ENCODE results near the gene TSPAN3.

Gene TSPAN3

DNA sequence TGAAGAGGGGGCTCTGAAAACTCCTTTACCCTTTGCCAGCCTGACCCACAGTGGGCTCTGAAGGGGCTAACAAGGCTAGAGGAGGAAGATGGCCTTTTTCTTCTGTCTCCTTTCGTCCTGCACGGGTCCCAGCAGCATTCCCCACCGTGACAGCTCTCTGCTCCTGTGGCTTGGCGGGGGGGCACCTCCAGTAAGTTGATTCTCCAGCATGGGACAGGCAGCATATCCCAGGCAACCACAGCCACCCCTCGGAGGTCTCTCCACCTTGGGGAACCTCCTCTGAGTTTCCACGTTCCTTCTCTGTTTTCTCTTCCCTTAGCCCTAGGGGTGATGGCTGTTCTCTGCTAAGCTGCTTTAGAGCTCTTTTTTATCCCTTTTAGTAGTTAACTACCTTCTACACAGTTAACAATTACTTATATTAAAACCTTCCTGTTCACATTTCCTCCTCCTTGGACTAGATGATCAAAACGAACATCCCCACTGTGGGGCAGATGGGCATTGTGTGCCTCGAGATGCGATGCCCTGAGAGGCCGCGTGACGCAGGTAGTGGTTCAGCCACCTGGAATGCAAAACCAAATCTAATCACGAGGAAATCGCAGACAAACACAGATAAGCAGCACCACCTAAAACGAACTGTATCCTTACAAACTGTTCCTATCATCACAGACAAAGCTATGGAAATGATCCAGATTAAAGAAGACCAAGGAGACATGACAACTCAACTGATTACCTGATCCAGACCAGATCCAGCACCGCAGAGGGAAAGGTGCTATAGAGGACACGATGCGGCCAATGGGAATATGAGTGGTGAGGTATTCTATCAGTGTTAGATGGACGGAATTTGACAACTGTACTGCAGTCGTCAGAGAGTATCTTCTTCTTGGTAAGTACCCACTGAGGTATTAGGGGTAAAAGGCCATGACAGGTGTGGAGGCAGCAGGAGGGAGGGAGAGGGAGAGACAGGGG is 27.7 kb downstream of the TSPAN3 start:
- Histone ChIP-seq H3K27ac (ENCODE audit: low read depth, low read length) (no peak overlapping the region), H3K36me3 (ENCODE audit: control insufficient read depth, insufficient read depth, low read length) (peaks cover 17% of the 10 kb centered on the region), H3K4me1 (ENCODE audit: control insufficient read depth, insufficient read depth, low read length) (no peaks in the 10 kb centered on the region), H3K9ac (ENCODE audit: low read length) (no peak overlapping the region), H3K27me3 (ENCODE audit: control insufficient read depth, insufficient read depth, low read length) (no peaks in the 10 kb centered on the region), H3K4me3 (ENCODE audit: low read length) (no peak overlapping the region)

DNA sequence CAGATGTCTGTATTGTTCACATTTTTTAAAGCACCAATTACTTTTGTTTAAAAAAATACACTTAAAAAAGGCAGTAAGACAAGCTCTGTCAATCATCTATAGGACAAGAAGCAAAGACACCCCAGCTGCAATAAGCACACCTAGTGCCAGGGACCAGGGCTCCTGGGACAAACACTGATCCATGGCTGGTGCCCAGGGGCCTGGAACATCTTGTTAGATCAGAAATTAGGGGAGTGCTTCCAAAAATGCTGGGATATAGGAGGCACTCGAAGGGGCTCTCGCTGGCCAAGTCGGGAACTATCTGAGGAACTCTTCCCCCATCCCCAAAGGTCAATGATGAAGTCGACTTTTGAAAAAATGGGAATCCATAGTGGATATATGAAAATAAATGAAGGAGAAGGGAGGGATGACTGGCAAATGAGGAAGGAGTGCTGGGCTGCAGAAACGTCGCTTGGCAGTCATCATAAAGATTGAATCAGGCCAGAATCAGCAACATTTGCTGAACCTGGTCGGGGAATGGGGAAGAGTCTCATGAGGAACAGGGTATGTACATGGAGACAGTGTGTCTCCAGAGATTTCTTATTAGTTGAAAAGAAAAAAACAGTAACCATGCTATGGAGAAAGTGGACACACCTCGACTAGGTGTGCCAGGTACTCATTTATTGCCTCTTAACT is 28.5 kb downstream of the TSPAN3 start:
- no peak overlapping the region for H3K27ac ChIP-seq (ENCODE audit: low read depth, low read length)
- H3K4me1 ChIP-seq (ENCODE audit: control insufficient read depth, insufficient read depth, low read length), result no peaks in the 10 kb centered on the region
- H3K4me3 ChIP-seq (ENCODE audit: low read length), result no peak overlapping the region
- no peak overlapping the region for H3K9ac ChIP-seq (ENCODE audit: low read length)
- H3K36me3 ChIP-seq (ENCODE audit: control insufficient read depth, insufficient read depth, low read length), result peaks cover 17% of the 10 kb centered on the region
- no peaks in the 10 kb centered on the region for H3K27me3 ChIP-seq (ENCODE audit: control insufficient read depth, insufficient read depth, low read length)

DNA sequence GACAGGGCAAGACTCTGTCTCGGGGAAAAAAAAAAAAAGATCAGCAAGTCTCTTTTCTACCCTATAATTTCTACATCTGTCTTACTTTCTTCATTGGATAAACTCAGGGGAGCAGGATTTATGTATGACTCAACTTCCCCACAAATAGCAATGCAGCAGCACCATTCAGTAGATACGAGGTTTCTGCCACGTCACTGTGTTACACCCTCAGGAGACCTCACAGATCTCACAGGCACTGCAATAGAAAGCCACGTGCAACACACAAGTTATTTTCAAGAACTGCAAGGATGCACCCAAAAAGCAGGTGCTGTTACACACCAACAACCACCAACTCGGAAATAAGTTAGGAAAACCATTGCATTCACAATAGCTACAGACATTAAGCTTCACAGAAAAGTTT is 30.2 kb downstream of the TSPAN3 start:
- Histone ChIP-seq H3K36me3 (ENCODE audit: control insufficient read depth, insufficient read depth, low read length) (peaks cover 12% of the 10 kb centered on the region), H3K27me3 (ENCODE audit: control insufficient read depth, insufficient read depth, low read length) (no peaks in the 10 kb centered on the region), H3K27ac (ENCODE audit: low read depth, low read length) (no peak overlapping the region), H3K4me3 (ENCODE audit: low read length) (no peak overlapping the region), H3K9ac (ENCODE audit: low read length) (no peak overlapping the region), H3K4me1 (ENCODE audit: control insufficient read depth, insufficient read depth, low read length) (no peaks in the 10 kb centered on the region)

DNA sequence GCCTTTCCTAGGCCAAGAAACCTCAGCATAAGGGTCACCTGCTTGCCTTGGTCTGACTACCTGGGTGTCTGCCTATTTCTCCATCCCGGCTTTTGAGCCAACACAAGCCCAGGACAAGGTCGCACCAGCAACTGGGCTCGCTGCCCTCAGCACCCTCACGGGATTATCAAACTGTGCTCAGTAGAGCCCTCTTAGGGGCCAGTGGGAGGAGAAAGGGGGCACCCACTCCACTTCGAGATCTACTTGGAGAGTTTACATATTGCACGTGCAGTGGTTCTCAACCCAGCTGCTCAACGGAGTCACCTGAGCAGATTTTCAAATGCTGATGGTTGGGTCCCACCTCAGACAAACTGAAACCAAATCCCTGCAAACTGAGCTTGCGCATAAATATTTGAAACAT is 31.1 kb downstream of the TSPAN3 start:
- H3K27ac ChIP-seq (ENCODE audit: low read depth, low read length), result no peak overlapping the region
- no peak overlapping the region for H3K9ac ChIP-seq (ENCODE audit: low read length)
- H3K36me3 ChIP-seq (ENCODE audit: control insufficient read depth, insufficient read depth, low read length), result peaks cover 6% of the 10 kb centered on the region
- no peaks in the 10 kb centered on the region for H3K27me3 ChIP-seq (ENCODE audit: control insufficient read depth, insufficient read depth, low read length)
- H3K4me1 ChIP-seq (ENCODE audit: control insufficient read depth, insufficient read depth, low read length), result no peaks in the 10 kb centered on the region
- H3K4me3 ChIP-seq (ENCODE audit: low read length), result no peak overlapping the region

DNA sequence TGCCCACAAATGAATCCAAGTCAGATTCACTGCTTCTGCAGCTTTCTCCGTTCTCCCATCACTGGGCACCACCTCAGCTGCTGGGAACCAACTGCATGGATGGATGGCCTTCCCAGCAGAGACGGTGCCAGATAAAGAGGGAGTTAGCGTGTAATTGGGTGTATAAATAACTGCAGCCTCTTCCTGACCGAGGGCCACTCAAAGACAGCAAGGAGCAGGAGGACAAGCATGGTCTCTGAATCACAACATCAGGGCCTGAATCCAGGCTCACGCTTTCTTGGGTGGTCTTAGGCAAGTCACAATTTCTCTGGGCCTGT is 31.7 kb downstream of the TSPAN3 start:
- Histone ChIP-seq H3K36me3 (ENCODE audit: control insufficient read depth, insufficient read depth, low read length) (peaks cover 3% of the 10 kb centered on the region), H3K27ac (ENCODE audit: low read depth, low read length) (no peak overlapping the region), H3K4me3 (ENCODE audit: low read length) (no peak overlapping the region), H3K27me3 (ENCODE audit: control insufficient read depth, insufficient read depth, low read length) (no peaks in the 10 kb centered on the region), H3K4me1 (ENCODE audit: control insufficient read depth, insufficient read depth, low read length) (no peaks in the 10 kb centered on the region), H3K9ac (ENCODE audit: low read length) (no peak overlapping the region)

DNA sequence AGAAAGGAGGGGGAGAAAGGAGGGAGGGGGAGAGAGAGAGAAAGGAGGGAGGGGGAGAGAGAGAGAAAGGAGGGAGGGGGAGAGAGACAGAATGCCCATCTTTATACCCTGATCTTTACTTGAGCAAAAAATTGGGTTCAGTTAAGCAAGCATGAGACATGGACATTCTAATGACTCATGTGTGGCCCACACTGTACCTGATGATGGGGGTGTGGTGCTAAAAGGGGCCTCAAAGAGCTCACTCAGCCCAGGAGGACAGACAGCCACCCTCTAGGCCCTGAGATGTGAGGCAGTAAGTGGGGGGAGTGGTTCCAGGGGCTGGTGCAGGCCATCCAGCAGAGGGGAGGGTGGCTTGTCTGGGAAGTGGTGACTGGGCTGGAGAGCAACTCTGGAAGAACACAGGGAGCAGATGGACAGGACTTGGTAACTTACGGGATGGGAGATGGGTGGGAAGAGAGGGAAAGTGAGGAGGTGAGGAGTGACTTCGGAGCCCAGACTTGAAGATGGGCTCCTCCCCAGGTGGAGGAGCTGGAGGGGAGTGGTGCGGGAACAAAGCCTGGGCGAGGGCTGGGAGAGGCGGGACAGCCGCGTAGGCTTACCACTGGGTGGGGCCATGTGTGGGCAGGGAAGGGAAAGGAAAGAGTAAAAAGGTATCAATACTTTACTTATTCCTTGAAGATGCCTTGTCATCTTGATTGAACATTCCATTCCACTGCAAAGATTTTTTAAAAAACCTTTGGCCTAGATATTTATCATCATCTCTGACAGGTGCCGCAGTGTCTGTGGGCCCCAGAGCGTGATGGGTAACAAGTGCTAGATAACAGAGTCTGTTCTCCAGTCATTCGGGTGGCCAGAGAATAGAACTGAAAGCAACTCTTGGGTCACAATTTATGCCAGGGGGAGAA is 32.3 kb downstream of the TSPAN3 start:
- Histone ChIP-seq H3K27ac (ENCODE audit: low read depth, low read length) (no peak overlapping the region), H3K27me3 (ENCODE audit: control insufficient read depth, insufficient read depth, low read length) (no peaks in the 10 kb centered on the region), H3K4me3 (ENCODE audit: low read length) (no peak overlapping the region), H3K9ac (ENCODE audit: low read length) (no peak overlapping the region), H3K36me3 (ENCODE audit: control insufficient read depth, insufficient read depth, low read length) (peaks cover 3% of the 10 kb centered on the region), H3K4me1 (ENCODE audit: control insufficient read depth, insufficient read depth, low read length) (no peaks in the 10 kb centered on the region)

DNA sequence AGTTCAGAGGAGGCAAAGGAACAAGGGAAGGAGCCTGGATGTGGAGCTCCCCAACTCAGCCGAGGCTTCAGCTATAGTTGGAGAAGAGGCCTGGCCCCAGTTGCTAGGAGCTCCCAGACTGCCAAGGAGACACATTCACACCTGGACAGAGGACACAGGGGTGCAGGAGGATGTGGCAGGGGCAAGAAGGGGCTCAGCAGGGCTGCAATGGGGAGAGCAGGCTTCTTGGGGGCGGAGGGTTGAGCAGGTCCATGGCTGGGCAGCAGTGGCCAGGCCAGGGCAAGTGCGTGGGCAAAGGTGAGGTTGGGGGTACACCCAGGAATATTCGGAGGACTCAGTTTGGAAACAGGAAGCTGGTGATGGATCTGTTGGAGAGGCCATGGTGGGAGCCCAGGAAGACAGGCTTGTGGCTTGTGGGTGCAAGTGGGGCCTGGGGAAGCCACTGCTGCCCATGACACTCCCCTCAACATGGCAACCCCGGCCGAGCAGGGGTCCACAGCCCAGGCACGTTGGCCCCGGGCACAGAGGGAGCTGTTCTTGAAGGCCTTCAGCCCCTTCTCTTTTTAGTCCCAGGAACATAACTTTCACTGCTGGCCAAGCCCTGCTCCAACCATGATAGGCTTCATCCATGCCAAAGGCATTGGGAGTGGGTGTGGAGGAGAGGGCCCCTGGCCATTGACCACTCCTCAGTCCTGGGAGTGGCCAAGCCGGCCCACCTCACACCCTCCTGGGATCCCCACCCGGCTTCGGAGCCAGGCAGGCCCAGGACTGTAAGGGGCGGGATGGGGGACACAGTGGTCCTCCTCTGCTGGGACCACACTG is 33.3 kb downstream of the TSPAN3 start:
- Histone ChIP-seq H3K4me1 (ENCODE audit: control insufficient read depth, insufficient read depth, low read length) (no peaks in the 10 kb centered on the region), H3K36me3 (ENCODE audit: control insufficient read depth, insufficient read depth, low read length) (peaks cover 3% of the 10 kb centered on the region), H3K27ac (ENCODE audit: low read depth, low read length) (no peak overlapping the region), H3K9ac (ENCODE audit: low read length) (no peak overlapping the region), H3K27me3 (ENCODE audit: control insufficient read depth, insufficient read depth, low read length) (no peaks in the 10 kb centered on the region), H3K4me3 (ENCODE audit: low read length) (no peak overlapping the region)

DNA sequence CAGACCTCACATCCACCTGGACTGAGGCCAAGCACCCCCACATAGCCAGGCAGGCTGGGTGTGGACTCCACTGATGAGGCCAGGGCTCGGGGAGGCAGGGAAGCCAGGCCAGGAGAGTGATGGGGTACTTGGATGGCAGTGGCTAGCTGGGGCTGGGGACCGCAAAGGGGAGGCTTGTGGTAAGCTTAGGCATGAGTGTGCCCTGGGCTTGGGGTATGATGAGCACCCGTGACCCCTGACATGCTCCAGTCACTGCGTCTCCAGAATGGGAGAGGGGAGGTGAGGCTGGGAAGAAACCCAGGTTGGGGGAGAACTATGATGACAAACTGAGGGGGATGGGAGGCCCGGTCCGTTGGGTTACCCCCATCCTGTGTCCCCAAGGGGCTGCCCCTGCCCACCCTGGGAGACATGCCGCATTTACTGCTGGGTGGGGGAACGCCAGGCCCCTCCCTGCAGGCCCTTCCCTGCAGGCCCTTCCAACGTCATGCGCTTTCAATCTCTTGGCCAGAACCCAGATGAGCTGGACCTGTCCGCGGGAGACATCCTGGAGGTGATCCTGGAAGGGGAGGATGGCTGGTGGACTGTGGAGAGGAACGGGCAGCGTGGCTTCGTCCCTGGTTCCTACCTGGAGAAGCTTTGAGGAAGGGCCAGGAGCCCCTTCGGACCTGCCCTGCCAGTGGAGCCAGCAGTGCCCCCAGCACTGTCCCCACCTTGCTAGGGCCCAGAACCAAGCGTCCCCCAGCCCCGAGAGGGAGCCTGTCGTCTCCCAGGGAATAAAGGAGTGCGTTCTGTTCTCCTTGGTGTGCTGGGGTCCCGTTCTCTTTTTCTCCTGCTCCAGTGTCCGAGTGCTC is 34.1 kb downstream of the TSPAN3 start:
- Histone ChIP-seq H3K27me3 (ENCODE audit: control insufficient read depth, insufficient read depth, low read length) (no peaks in the 10 kb centered on the region), H3K9ac (ENCODE audit: low read length) (no peak overlapping the region), H3K36me3 (ENCODE audit: control insufficient read depth, insufficient read depth, low read length) (peaks cover 3% of the 10 kb centered on the region), H3K4me3 (ENCODE audit: low read length) (no peak overlapping the region), H3K27ac (ENCODE audit: low read depth, low read length) (no peak overlapping the region), H3K4me1 (ENCODE audit: control insufficient read depth, insufficient read depth, low read length) (no peaks in the 10 kb centered on the region)

DNA sequence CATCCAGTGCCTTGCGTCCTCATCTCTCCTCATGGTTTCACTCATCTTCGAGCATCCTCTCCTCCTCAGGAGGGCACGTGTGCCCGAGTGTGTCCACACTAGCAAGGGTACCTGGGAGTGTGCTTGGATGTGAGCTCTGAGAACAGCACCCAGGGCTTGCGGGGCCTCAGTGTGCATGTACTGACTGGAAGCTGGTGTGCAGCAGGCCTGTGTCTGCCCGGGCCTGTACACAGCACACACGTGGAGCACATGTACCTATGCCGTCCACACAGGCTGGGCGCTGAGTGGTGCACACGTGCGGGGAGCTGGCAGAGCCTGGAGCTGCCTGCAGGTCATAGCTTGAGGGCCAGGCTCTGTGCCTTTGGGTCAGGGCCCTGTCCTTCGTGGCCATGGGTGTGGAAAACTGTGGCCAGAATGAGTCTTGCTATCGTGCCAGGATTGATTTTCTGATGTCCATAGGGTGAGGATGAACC is 34.9 kb downstream of the TSPAN3 start:
- Histone ChIP-seq H3K4me1 (ENCODE audit: control insufficient read depth, insufficient read depth, low read length) (no peaks in the 10 kb centered on the region), H3K36me3 (ENCODE audit: control insufficient read depth, insufficient read depth, low read length) (peaks cover 3% of the 10 kb centered on the region), H3K27ac (ENCODE audit: low read depth, low read length) (no peak overlapping the region), H3K4me3 (ENCODE audit: low read length) (no peak overlapping the region), H3K27me3 (ENCODE audit: control insufficient read depth, insufficient read depth, low read length) (no peaks in the 10 kb centered on the region), H3K9ac (ENCODE audit: low read length) (no peak overlapping the region)

DNA sequence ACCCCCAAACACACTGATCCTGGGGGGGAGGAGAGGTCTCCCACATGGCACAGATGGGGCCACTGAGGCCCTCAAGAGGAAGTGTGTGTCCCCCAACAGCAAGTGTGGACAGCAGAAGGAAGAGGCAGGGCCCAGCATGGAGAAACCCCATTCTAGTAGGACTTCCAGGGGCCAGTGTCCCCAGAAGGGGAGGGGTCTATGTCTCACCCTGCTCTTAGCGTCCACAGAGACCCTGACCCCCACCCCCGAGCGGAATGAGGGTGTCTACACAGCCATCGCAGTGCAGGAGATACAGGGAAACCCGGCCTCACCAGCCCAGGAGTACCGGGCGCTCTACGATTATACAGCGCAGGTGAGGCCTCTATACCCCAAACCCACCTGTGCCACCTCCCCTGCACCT is 35.3 kb downstream of the TSPAN3 start:
- Histone ChIP-seq H3K36me3 (ENCODE audit: control insufficient read depth, insufficient read depth, low read length) (peaks cover 3% of the 10 kb centered on the region), H3K27ac (ENCODE audit: low read depth, low read length) (no peak overlapping the region), H3K27me3 (ENCODE audit: control insufficient read depth, insufficient read depth, low read length) (no peaks in the 10 kb centered on the region), H3K4me1 (ENCODE audit: control insufficient read depth, insufficient read depth, low read length) (no peaks in the 10 kb centered on the region), H3K4me3 (ENCODE audit: low read length) (no peak overlapping the region), H3K9ac (ENCODE audit: low read length) (no peak overlapping the region)
